GM12873 (cell line): ENCODE data around the gene ASTN2.

Experiments
- CTCF ChIP-seq: IDR thresholded peaks from 2 replicates; pipeline ENCODE4 v1.5.1; 2012; ENCODE audit warnings: low read depth, mild to moderate bottlenecking, moderate library complexity, low read length, control low read depth; ENCODE audit not compliant: insufficient read depth; ENCODE audit errors: missing control alignments

The ASTN2 gene

GRCh38 chr9:116499434-116499833 lies 915.4 kb downstream of the ASTN2 start:
- no peak for TF ChIP-seq CTCF

DNA sequence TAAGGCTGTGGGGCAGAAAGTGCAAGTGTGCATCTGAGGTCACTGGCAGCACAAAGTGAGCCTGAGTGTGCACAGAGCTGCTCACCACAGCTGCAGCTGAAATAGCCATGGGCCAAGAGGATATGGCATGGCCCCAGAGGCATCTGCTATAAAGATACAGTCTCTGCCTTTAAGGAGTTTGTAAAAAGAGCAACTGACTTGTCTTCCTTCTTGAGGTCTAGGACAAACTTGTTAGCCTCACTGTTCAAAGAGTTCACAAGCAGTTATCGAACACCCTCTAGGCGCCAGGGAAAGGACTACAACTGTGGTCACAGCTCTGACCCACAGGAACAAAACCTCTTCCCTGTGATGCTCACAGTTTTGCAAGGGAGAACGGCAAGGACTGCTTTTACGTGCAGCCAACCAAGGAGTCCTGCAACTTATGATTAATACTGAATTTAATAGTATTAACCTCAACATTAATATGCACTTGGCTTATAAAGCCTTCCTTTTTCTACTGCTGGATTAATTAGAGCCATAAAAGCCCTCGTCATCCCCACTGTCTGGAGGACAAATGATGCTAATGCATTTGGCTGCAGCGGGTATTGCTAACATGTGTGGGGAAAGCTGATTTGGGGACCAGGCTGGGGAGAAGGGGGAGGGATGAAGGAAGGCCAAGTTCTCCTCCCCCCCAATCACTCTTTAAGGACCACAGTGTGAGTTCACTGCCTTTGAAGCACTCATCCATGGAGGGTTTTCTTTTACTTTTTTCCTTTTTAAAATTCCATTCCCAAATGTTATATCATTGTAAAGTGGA lies 917.6 kb downstream of the ASTN2 start:
- TF ChIP-seq CTCF: no peak

DNA sequence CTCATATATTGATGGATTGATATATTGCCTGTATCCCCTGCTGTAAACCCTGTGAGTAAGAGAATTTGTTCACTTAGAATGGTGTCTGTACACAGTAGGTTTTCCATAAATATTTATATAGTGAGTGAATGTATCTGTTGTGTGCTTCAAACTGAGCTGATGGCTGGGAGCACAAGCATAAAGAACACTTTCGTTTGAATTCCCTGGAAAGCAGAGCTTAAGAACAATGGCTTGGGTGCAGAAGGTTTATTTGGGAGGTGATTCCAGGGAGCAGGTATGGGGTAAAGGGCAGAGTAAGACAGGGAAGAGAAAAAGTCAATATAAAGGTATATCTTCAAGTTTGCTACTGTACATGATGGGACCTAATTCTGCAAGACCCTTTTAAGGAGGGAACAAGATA lies 918.7 kb downstream of the ASTN2 start:
- no peak for TF ChIP-seq CTCF

- TF ChIP-seq CTCF: no peak
Measured at GRCh38 chr9:116495725-116496124, 919.1 kb downstream of the ASTN2 start.

DNA sequence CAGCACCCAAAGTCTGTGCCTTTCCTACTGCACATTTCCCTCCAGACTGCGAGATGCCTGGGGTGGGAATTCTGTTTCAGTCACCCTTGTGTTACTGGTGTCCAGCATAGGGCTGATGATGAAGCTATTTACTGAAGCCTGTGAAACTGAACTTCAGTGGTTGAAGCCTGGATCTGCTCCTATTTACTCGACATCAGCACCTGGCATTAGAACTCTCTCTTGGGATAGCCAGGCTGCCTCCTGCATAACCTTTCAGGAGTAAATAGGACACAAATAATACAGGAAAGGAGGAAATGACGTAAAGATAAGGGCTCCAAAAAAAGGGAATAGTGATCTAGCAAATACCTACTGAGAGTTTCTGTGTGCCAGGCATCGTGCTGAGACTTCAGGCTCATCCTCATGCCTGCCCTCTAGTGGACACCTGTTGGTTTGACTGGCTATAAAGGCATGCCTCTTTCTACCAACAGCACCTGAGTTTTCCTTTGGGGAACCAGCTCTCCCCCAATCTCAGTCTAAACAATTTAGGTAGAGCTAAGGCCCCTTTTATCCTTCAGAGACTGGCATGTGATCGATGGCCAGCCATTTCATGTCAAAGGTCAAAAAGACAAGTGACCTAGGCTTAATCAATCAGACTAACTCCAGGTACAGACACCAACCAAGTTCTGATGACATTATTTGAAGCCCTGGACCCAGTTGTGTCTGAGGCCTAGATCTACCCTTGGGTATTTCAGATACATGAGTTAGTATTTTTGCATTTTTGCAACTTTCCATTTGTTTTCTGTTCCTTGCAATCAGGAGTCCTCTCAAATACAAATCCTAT lies 919.8 kb downstream of the ASTN2 start:
- TF ChIP-seq CTCF: peak; percentile 91

GRCh38 chr9:116493183-116493860 lies 921.5 kb downstream of the ASTN2 start:
- TF ChIP-seq CTCF: no peak

DNA sequence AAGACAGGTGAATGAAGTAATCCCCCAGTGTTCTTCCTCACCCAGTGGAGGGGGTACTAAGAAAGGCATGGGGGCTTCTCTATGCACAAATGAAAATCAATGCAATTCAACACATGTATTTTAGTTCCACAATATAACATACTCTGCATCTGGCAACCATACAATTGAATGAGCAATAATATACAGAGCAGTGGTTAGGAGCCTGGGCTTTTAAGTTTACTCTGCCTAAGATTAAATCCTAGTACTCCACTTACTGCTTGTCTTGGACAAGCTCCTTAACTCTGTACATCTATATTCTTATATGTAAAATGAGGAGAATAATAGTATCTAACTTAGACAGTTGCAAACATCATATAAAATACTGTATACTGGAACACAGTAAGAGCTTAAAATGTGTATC lies 923.2 kb downstream of the ASTN2 start:
- TF ChIP-seq CTCF: no peak
